HG03039 (cell line): ENCODE measurements around the gene KCNQ5.
"Not testable (repeated sequence)": the region's sequence is repeated elsewhere in the genome, so short reads cannot be mapped to it uniquely, and the experiment has no call there.

ENCODE experiments used
- ATAC-seq: cut with Tn5 transposase; IDR thresholded peaks from one replicate; pipeline ENCODE4 v1.9.1; 2021; ENCODE audit warnings: mild to moderate bottlenecking, moderate library complexity; ENCODE audit not compliant: unreplicated experiment

The KCNQ5 gene

DNA sequence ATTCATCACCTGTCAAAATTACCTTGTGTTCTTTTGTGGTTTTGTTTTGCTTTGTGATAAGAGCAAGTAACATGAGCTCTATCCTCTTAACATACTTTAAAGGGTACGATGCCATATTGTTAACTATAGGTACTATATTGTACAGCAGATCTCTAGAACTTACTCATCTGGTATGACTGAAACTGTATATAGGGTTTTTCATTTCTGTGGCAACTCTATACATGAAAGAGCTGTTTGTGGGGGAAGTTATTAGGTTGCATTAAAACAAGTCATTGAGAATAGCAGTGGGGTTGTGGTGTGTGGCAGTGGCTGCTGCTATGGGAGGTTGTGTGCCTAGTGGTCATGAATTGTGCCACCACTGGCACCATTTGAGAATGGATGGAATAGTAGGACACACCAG is 268.4 kb downstream of the KCNQ5 start:
- ATAC-seq, result no peak

DNA sequence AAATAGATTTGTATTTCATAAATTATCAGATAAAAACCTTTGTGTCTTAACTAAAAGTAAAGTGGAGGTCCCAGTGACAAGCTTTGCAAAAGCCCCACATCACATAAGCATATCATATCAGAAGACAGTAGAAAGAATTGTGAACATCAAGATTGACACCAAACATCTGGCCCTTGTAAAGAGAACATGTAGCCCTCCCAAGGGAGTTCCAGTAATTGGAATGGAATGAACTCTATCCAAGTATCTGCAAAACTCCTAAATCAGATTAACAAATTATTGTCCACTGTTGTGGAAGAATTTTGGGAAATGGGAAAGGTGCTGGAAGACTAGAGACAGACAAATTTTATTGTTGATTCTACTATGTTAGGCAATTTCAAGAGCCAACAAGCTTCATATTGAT is 268.8 kb downstream of the KCNQ5 start:
- no peak for ATAC-seq

DNA sequence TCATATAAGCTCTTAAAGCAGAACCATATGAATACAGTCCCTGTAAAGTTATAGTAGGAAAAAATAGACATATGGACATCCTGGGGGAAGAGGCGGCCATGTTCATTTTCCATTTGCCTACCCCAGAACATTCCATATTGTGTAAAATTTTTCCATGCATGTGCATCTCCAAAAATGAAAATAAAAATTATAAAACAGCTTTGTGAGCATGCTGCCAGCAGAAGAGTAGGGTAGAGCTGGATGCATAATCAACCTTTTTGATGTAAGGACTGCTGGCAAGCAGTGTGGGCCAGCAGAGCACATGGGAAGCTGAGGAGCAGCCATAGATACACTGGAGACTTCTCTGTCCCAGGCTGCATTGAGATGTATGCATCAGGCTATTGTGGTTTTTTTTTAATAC is 271.0 kb downstream of the KCNQ5 start:
- ATAC-seq, result no peak

DNA sequence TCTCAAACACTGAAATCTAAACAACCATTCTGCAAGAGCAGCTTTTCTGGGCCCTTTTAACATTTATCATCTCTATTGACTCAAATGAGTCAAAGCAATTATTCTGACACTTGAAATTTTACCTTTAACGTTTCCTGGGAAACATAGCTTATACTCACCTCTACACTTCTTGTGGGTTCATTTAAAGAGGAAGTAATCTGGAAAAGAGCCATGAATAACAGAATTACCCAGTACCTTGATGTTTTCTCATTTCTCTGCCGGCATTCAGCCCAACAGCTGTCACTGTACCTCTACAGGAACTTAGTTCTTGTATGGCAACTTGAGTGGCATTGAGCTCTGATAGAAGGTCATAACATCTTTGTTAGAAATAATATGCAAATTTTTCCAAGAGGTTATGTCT is 272.2 kb downstream of the KCNQ5 start:
- ATAC-seq, result no peak

DNA sequence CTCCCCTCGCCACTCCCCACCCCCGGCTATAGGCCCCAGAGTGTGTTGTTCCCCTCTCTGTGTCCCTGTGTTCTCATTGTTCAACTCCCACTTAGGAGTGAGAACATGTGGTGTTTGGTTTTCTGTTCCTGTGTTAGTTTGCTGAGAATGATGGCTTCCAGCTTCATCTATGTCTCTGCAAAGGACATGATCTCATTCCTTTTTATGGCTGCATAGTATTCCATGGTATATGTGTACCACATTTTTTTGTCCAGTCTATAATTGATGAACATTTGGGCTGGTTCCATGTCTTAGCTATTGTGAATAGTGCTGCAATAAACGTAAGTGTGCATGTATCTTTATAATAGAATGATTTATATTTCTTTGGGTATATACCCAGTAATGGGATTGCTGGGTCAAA is 276.4 kb downstream of the KCNQ5 start:
- ATAC-seq, result not testable (repeated sequence)

DNA sequence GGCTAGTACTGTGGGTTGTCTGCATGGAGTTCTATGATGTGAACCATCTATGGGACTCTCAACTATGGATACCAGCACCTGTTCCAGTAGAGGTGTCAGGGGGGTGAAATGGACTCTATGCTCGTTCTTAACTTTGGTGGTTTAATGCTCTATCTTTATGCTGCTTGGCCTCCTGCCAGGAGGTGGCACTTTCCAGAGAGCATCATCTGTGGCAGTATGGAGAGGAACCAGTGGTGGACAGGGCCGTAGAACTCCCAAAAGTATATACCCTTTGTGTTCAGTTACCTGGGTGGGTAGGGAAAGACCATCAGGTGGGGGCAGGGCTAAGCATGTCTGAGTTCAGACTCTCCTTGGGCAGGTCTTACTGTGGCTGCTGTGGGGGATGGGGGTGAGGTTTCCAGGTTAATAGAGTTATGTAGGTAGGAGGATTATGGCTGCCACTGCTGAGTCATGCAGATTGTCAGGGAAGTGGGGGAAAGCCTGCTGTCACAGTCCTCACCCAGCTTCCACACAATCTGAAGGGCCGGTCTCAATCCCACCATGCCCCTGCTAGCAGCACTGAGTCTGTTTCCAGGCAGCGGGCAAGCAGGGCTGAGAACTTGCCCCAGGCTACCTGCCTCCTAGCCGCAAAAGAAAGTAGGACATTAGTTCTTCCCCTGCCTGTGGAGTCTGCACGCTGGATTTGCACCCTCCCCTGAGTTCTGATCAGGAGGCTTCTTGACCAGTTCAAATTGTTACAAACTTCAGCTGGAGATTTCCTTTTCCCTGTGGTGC is 284.0 kb downstream of the KCNQ5 start:
- ATAC-seq, result no peak

DNA sequence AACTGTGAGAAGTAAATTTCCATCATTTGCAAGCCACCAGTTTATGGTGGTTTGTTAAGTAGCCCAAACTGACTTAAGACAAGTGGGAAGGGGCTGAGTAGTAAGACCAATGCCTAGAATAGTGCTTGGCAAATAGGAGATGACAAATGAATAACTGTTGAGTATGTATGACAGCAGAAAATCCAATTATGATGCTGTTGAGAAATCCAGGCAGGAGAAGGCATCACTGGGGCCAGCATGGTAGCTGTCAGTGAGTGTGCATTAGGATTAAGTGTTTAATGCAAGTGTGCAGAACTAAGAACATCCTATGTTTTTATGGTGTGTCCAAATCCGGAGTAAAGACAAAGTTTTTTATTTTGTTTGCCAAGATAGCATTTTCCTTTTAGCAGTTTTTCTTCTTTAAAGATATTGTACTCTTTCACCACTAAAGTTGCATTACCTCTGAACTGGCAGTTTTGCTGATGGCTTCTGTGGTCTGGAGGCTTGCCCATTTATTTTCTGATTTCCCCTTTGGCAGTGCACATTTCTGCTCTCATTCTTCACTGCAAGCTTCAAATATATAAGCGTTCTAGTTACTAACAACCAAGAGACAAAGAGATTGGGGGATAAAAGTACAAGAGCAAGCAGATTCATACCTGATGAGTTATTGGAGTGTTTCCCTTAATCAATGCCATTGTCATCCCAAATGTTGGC is 289.7 kb downstream of the KCNQ5 start:
- ATAC-seq, result no peak

DNA sequence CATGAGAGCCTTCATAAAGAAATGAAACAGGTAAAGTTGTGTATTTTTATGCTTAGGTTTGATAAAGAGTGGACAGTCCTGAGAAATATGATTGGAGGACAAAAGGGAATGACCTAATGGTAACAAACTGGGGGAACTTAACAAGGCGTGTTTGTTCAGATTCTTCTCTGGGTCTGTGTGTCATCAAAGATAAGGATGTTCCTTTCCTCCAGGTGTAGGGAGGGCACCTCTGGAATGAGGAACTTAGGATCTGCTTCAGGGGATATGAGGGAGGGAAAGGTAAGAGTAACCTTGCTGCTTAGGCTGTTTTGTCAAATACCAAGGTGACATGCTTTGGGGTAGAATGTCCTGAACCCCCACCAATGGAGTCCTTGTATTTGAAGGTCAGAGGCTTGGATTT is 291.9 kb downstream of the KCNQ5 start:
- ATAC-seq, result no peak

DNA sequence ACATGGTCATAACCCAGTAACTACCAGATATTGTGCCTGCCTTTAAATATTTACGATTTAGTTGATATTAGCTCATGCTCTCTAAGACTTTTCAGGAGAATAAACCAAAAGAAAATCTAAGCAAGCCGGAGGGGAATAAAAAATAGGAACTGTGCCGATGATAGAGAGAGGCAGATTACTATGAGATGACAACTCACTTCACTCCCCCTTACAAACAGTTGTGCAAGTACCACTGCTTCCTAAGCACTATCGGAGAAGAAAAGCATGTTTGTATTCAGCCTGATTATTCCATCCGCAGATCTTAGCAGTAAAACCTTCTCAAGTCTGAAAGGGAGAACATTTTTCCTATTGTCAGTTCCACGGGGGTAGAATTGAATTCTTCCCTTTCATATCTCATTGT is 294.4 kb downstream of the KCNQ5 start:
- ATAC-seq, result no peak

DNA sequence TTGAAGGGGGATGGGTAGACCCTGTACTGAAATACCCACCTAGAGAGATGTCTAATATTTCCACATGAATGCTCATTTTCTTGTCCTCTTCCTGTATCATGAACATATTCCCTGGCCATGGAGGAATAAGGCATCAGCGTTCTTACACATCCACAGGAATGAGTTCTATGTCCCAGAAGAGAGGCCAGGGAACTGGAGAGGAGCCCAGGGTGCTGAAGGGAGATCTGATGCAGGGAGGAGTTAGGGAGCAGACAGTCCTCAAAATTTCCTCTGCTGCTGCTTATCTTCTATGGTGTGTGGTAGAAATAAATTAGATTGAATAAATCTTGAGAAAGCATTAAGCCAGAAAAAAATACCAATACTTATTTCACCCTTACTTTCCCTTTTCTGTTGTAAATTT is 295.0 kb downstream of the KCNQ5 start:
- no peak for ATAC-seq

DNA sequence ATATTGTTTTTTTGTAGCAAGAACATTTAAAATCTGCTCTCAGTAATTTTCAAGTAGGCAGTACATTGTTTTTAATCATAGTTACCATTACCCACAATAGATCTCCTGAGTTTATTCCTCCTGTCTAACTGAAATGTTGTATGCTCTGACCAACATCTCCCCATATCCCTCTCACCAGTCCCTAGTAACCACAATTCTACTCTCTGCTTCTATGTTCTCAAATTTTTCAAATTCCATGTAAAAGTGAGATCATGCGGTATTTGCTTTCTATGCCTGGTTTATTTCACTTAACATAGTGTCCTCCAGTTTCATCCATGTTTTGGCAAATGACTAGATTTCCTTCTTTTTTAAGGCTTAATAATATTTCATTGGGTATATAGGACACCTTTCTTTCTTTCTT is 300.5 kb downstream of the KCNQ5 start:
- ATAC-seq, result no peak

DNA sequence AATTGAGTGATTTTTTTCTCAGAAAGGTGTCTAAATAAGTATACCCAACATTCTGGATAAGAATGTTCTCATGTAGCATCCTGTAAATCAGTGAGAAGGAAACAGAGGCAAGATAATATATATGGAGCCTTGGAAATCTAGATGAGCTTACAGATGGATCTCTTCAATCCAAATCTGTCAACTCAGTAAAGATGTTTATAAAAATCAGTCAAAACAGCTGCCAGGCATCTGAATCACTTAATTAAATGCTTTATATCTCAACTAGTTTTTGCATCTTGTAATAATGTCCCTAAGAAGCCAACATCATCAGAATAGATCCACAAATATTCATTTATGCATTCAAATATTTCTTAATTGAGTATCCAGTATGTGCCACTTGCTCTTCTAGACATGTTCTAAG is 303.3 kb downstream of the KCNQ5 start:
- ATAC-seq, result no peak

DNA sequence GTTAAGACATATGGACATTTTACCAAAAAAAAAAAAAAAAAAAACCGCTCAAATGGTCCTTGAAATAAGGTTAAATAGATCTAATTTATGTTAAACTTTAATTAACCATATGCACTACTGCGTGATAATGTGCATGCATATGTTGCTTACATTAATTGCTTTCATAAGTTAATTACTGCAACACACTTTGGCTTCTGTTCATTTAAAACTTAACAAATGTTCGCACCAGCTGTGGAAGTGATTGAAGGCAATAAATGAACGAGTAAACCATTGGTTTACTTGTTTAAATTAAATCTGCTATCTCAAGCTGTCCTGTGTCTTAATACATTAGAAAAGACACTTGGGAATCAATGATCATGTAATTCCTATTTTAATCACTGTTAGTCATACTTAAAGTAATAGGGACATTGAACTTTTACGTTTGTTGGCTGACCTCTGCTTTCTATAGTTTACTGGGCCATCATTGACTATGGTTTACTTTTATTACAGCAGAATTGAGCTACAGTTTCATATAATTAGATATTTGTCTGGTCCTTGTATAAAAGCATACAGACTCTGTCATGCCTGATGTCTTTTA is 308.8 kb downstream of the KCNQ5 start:
- ATAC-seq, result no peak

DNA sequence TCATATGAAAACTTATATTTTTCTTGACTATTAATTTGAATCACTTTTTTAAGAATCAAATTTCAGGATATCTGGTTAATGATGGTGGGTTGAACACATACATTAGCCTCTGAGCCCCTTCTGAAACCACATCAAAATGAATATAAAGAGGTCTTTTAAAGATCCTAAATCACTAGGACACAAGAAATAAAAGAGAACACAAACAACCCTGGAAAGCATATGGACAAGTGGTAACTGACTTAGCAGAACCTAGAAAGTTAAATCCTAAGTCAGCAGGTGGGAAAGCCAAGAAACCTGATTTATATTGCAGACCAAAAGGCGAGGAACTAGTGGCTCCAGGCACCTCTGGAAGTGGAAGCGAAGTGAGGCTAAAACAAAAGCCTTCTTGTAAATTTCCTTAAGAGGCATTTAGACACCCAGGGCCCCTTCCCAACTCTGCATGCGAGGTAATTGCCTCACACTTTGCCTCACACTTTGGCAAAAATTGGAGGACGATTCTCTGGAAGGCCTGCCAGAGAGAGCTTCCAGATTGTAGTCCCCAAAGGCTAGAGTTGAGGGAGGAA is 309.5 kb downstream of the KCNQ5 start:
- ATAC-seq, result no peak

DNA sequence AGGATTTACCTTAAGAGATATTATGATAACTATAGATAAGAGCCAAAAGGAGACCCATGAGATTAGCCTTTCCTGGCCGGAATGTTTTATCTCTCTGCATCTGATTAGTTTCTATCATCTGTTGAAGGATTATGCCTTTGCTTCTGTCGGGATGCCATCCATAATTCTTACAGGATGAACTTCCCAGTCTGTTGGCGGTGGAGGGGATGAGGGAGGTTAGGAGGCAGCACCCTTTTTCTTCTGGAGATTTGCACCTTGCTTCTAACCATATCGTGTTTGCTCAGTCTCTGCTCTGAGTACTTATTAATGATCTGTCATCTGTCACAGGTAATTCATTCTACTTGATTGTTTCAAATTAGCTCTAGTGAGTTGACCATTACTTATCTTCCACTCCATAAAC is 311.4 kb downstream of the KCNQ5 start:
- ATAC-seq, result no peak

DNA sequence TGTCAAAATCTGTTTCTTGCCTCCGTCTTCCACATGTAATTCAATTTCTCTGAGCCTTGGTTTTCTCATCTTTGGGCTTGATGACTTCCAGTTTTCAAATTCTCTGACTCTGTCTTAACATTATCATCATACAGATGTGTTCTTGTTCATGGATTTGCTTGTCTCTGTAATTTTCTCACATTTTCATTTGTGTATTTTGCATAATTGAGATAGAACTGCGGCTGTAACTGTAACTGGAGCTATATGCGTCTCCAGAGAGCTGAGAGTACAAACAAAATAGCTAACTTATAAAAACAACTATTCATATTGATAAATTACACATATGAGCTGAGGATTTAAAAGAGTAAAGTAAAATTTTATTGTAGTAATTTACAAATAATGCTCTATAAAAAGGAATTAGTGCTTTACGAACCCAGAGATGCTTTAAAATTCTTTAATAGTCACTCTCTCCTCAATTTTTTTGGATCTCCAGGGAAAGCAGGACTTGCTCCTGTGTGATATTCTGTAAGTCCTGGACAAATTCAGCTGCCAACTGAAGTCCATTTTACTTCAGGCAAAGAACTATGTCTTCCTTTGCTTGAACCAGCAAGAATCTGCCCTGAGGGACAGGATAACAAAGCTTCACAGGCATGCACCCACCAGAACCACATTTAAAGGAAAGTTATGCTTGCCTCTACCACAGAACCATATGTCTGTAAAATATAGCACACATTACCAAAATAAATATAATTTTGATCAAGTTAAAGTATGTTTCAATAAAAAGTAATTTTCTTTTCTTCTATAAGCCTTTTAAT is 315.1 kb downstream of the KCNQ5 start:
- no peak for ATAC-seq

DNA sequence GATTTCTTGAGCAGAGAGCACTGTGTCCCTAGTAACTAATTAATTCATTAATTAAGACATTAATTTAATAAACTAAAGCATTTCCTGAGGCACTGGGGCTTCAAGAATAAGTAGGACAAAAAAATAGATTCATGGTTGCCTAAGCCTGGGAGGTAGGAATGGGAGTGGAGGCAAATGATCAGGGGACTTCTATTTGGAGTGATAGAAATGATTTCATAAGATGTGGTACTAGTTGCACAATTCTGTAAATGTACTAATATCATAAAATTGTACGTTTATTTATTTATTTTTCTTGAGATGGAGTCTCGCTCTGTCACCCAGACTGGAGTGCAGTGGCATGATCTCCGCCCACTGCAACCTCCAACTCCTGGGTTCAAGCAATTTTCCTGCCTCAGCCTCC is 316.2 kb downstream of the KCNQ5 start:
- ATAC-seq, result no peak

DNA sequence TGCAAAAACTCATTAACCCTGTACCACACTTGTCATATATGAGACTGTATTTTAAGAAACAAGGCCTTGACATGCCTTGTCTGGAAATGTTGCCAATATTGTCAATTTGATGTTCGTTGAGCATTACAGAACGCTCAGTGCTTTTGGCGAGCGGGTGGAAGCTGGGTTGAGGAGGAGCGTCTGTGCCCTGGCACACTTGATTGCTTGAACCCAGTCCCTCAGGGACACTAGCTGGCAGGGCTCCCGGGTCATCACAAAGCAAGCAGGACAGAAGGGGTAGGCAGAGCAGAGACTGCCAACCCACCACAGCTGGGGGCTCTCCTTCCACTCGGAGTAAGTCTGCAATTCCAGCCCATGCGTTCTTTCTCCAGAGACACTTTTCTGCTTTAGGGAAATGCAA is 317.1 kb downstream of the KCNQ5 start:
- ATAC-seq, result no peak

DNA sequence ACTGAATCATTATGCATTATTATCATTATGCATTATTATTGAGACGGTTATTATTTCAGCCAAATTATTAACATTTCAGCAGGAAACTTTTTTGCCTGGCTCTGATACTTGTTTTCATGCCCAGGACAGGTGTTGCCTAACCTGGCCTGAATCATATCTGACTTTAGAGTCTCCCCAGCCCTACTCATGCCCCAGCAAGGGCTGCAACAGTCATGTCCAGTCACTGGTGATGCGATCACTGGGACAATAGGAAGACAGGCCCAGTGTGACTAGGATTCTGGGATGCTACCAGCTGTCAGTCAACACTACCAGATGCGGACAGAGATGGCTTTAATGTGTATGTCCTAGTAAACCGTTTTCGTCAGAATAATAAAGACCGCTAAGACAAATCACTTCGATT is 318.4 kb downstream of the KCNQ5 start:
- no peak for ATAC-seq

DNA sequence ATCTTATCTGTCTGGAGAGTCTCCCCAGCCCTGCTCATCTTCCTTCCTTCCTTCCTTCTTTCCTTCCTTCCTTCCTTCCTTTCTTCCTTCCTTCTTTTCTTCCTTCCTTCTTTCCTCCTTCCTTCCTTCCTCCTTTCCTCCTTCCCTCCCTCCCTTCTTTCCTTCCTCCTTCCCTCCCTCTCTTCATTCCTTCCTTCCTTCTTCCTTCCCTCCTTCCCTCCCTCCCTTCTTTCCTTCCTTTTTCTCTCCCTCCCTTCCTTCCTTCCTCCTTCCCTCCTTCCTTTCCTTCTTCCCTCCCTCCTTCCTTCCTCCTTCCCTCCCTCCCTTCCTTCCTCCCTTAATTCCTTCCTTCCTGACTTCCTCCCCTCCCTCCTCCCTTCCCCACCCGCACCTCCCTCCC is 319.4 kb downstream of the KCNQ5 start:
- ATAC-seq, result no peak

DNA sequence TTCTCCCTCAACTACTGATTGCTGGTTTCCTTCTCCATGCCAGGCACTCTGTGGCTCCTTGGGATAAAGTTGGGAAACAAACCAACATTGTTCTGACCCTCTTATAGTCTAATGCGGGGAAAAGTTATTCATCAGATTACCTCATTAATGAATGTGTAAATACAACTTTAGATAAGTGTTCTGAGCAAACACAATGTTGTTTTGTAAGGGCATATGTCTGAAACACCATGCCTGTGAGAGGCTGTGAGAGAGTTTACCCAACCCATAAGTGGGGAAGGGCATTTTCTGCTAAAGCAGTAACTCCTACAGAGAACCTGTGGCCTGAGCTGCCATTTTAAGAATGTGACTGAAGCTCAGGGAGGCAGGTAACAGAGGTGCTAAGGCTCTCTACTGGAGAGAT is 319.9 kb downstream of the KCNQ5 start:
- ATAC-seq, result no peak
